HepG2 (cell line): ENCODE measurements around the gene ALKBH5. TPM values are rescaled to one million over a fixed set of nuclear protein-coding genes. Genes with fewer than 3 reads are reported as not detected.

Source experiments
- ARID5B ChIP-seq: IDR thresholded peaks from 2 replicates; pipeline ENCODE4 v1.4.0; 2020; ENCODE audit warnings: mild to moderate bottlenecking, missing genetic modification reagents
- ATF5 ChIP-seq: sonication (generic); formaldehyde crosslinking; IDR thresholded peaks from 2 replicates; pipeline ENCODE4 v1.4.0; 2020; ENCODE audit warnings: mild to moderate bottlenecking, low read depth, missing genetic modification reagents
- ATM ChIP-seq: fragments of 450-650 bp; IDR thresholded peaks from 2 replicates; pipeline ENCODE4 v1.7.1; 2017; ENCODE audit warnings: mild to moderate bottlenecking, borderline replicate concordance
- ESRRA ChIP-seq: sonication (generic); formaldehyde crosslinking; IDR thresholded peaks from 2 replicates; pipeline ENCODE4 v1.5.1; 2020; ENCODE audit warnings: mild to moderate bottlenecking, low read depth, missing genetic modification reagents
- GATA4 ChIP-seq: sonication (generic); IDR thresholded peaks from 2 replicates; pipeline ENCODE4 v1.6.1; 2016; ENCODE audit warnings: antibody characterized with exemption, low read depth, borderline replicate concordance
- HHEX ChIP-seq: IDR thresholded peaks from 2 replicates; pipeline ENCODE4 v1.6.1; 2016; ENCODE audit warnings: control low read depth
- HNRNPL ChIP-seq: fragments of 200-400 bp; formaldehyde crosslinking; IDR thresholded peaks from 2 replicates; pipeline ENCODE4 v1.6.1; 2017; ENCODE audit warnings: mild to moderate bottlenecking, low read depth, low read length
- NR2C2 ChIP-seq: sonication (generic); formaldehyde crosslinking; IDR thresholded peaks from 2 replicates; pipeline ENCODE4 v1.4.0; 2020; ENCODE audit warnings: missing genetic modification reagents, mild to moderate bottlenecking, moderate library complexity, borderline replicate concordance
- RNF219 ChIP-seq: sonication (generic); formaldehyde crosslinking; IDR thresholded peaks from 2 replicates; pipeline ENCODE4 v1.5.0; 2020; ENCODE audit warnings: mild to moderate bottlenecking, missing genetic modification reagents
- UBTF ChIP-seq: sonication (generic); formaldehyde crosslinking; IDR thresholded peaks from 2 replicates; pipeline ENCODE4 v1.4.0; 2020; ENCODE audit warnings: mild to moderate bottlenecking, missing genetic modification reagents
- ZBTB7B ChIP-seq: sonication (generic); formaldehyde crosslinking; IDR thresholded peaks from 2 replicates; pipeline ENCODE4 v1.4.0; 2020; ENCODE audit warnings: missing genetic modification reagents
- ZGPAT ChIP-seq: IDR thresholded peaks from 2 replicates; pipeline ENCODE4 v1.6.1; 2016; ENCODE audit warnings: mild to moderate bottlenecking
- ZKSCAN8 ChIP-seq: IDR thresholded peaks from 2 replicates; pipeline ENCODE4 v1.6.1; 2016; ENCODE audit warnings: borderline replicate concordance, missing genetic modification reagents, missing compliant biosample characterization
- ZNF614 ChIP-seq: IDR thresholded peaks from 2 replicates; pipeline ENCODE4 v1.6.1; 2018; ENCODE audit warnings: missing biosample characterization, missing genetic modification reagents, inconsistent platforms, borderline replicate concordance
- polyA plus RNA-seq, 8 experiments: library from polyadenylated mRNA; depleted of rRNA in 3 of 8; stranded (reverse) in 7 of 8; unstranded in 1 of 8; fragments of >200 nt; fragmentation: Illumina TruSeq in 4 of 8; extraction: Trizol in 4 of 8; gene quantifications; 2 replicates each; pipeline versions ENCODE4 v1.2.1 to v1.2.3, GENCODE V29; 2011 to 2016; ENCODE audit warnings: low read depth in 4 of 8, missing spikeins in 1 of 8, mixed read lengths in 1 of 8; ENCODE audit not compliant: insufficient read depth in 1 of 8
- total RNA-seq, 5 experiments: library from RNA; depleted of rRNA; stranded (reverse); fragments of >200 nt; fragmentation: Illumina TruSeq; extraction: Trizol; gene quantifications; 2 replicates each; pipeline ENCODE4 v1.2.3, GENCODE V29; 2016; ENCODE audit warnings: low read depth in 1 of 5

ALKBH5 gene
- total and polyA plus RNA-seq, 2 of the 13 experiments (the other 11 are each of a cell fraction or from before 2014, with no cell fraction given) = 68.9 to 76.9 TPM

GRCh38 chr17:18258356-18259038 is 74.9 kb downstream of the ALKBH5 start, which contains the start of gene FLII (continued):
- TF ChIP-seq ATM (no peak), ZNF614 (CRISPR knock-in tag) (no peak), ZGPAT (CRISPR knock-in tag) (peak; percentile 80), ATF5 (CRISPR knock-in tag) (no peak), NR2C2 (peak; percentile 57), ESRRA (CRISPR knock-in tag) (0 out of 2 replicates have a peak, but pooled peaks have one; percentile 49), ARID5B (CRISPR knock-in tag) (peak; percentile 26; the same call in 1 of the 2 replicates), ZBTB7B (peak; percentile 54; the same call in 1 of the 2 replicates), GATA4 (no peak), RNF219 (CRISPR knock-in tag) (no peak), HHEX (CRISPR knock-in tag) (no peak), ZKSCAN8 (CRISPR knock-in tag) (no peak), HNRNPL (no peak), UBTF (peak; percentile 91)
